HG02588 (cell line): ENCODE results near the gene PRRT1.

ENCODE experiments used
- ATAC-seq: cut with Tn5 transposase; IDR thresholded peaks from one replicate; pipeline ENCODE4 v1.9.1; 2021; ENCODE audit warnings: mild to moderate bottlenecking, moderate library complexity; ENCODE audit not compliant: unreplicated experiment

PRRT1 gene

GRCh38 chr6:32175711-32176475 is 24.2 kb upstream of the PRRT1 start, which contains the start of gene AGPAT1:
AGPAT1 (minus strand) TSS chr6:32176084; CDS start chr6:32171496, 4,588 bp downstream.
- ATAC-seq = peak; percentile 34

GRCh38 chr6:32175322-32175710 is 23.6 kb upstream of the PRRT1 start:
- no peak for ATAC-seq

GRCh38 chr6:32174416-32174815 is 22.7 kb upstream of the PRRT1 start:
- ATAC-seq = no peak

GRCh38 chr6:32173051-32173727 is 21.4 kb upstream of the PRRT1 start:
- no peak for ATAC-seq

- ATAC-seq = no peak
These were observed 19.5 kb upstream of the PRRT1 start for GRCh38 chr6:32171234-32171633.

GRCh38 chr6:32170294-32170693 is 18.6 kb upstream of the PRRT1 start:
- ATAC-seq = no peak

GRCh38 chr6:32168807-32169591 is 17.3 kb upstream of the PRRT1 start:
- ATAC-seq = no peak

GRCh38 chr6:32168350-32168749 is 16.6 kb upstream of the PRRT1 start:
- ATAC-seq = no peak

- no peak for ATAC-seq
These were observed 16.1 kb upstream of the PRRT1 start for GRCh38 chr6:32167761-32168262.

GRCh38 chr6:32167154-32167760 is 15.5 kb upstream of the PRRT1 start:
- no peak for ATAC-seq

GRCh38 chr6:32166411-32167061 is 14.8 kb upstream of the PRRT1 start:
- ATAC-seq = no peak

GRCh38 chr6:32164295-32164694 is 12.6 kb upstream of the PRRT1 start, which contains the start of gene EGFL8:
EGFL8 (plus strand) TSS chr6:32164595; CDS start chr6:32166166, 1,571 bp downstream.
- no peak for ATAC-seq

- ATAC-seq = no peak
These were observed 12.0 kb upstream of the PRRT1 start for GRCh38 chr6:32163559-32164258.

GRCh38 chr6:32158052-32158451 is 6.3 kb upstream of the PRRT1 start:
- ATAC-seq = no peak

- ATAC-seq = no peak
These were observed 5.2 kb upstream of the PRRT1 start for GRCh38 chr6:32156891-32157290.

- no peak for ATAC-seq
These were observed 2.9 kb upstream of the PRRT1 start for GRCh38 chr6:32154514-32155161.

- no peak for ATAC-seq
These were observed 2.1 kb upstream of the PRRT1 start, which contains the start of gene PPT2 for GRCh38 chr6:32153564-32154513. PPT2 (plus strand) TSS chr6:32154141; CDS start chr6:32154595, 454 bp downstream.
